A204.1 (cell line): Measurements from ENCODE around the gene CYBA.
"Not testable (repeated sequence)": the region's sequence is repeated elsewhere in the genome, so short reads cannot be mapped to it uniquely, and the experiment has no call there.

Experiments
- FAIRE-seq: peaks from 2 replicates; lab custom pipeline; 2012; peaks lifted over from hg19 to GRCh38; lab: Jason Lieb, UNC

Gene CYBA

GRCh38 chr16:88686062-88686438, 35.2 kb upstream of the CYBA start:
- no peak for FAIRE-seq

- FAIRE-seq: no peak
Measured at GRCh38 chr16:88685156-88686061, 34.6 kb upstream of the CYBA start.

GRCh38 chr16:88684569-88685155, 33.8 kb upstream of the CYBA start:
- FAIRE-seq: no peak

GRCh38 chr16:88681709-88682451, 31.0 kb upstream of the CYBA start:
- FAIRE-seq: no peak

GRCh38 chr16:88681084-88681680, 30.3 kb upstream of the CYBA start:
- FAIRE-seq: no peak

GRCh38 chr16:88680554-88681083, 29.8 kb upstream of the CYBA start:
- no peak for FAIRE-seq

- FAIRE-seq: no peak
Measured at GRCh38 chr16:88678224-88678979, 27.5 kb upstream of the CYBA start.

GRCh38 chr16:88677721-88678120, 26.9 kb upstream of the CYBA start:
- no peak for FAIRE-seq

- FAIRE-seq: no peak
Measured at GRCh38 chr16:88676502-88677242, 25.8 kb upstream of the CYBA start.

GRCh38 chr16:88673716-88674379, 23.0 kb upstream of the CYBA start:
- FAIRE-seq: no peak

- FAIRE-seq: no peak
Measured at GRCh38 chr16:88672776-88673175, 21.9 kb upstream of the CYBA start.

GRCh38 chr16:88671806-88672205, 21.0 kb upstream of the CYBA start:
- FAIRE-seq: no peak

GRCh38 chr16:88669980-88670379, 19.1 kb upstream of the CYBA start:
- no peak for FAIRE-seq

- not testable (repeated sequence) for FAIRE-seq
Measured at GRCh38 chr16:88669493-88669892, 18.6 kb upstream of the CYBA start.

GRCh38 chr16:88667461-88667860, 16.6 kb upstream of the CYBA start:
- FAIRE-seq: no peak

- no peak for FAIRE-seq
Measured at GRCh38 chr16:88665570-88665969, 14.7 kb upstream of the CYBA start.

- FAIRE-seq: no peak
Measured at GRCh38 chr16:88665148-88665547, 14.3 kb upstream of the CYBA start.

- peak; percentile 78 for FAIRE-seq
Measured at GRCh38 chr16:88662843-88663606, 12.2 kb upstream of the CYBA start, which contains the start of gene MVD. Gene MVD (minus strand): TSS chr16:88663091. CDS start chr16:88663080, 11 bp downstream.

- no peak for FAIRE-seq
Measured at GRCh38 chr16:88662222-88662842, 11.5 kb upstream of the CYBA start.
